Measurements from ENCODE around the gene SHB.

SHB gene

DNA sequence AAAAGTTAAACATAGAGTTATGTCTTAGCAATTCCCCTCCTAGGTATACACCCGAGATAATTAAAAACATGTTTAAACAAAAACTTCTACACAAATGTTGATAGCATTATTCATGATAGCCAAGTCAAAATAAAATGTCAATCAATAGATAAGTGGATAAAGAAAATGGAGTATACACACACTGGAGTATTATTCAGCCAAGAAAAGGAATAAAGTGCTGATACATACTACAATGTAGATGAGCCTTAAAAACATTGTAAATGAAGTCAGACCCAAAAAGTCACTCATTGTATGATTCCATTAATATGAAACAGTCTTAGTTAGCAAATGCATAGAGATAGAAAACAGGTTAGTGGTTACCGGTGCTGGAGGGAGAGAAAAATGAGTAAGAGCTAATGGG lies 34.3 kb upstream of the SHB start:
- no peak for DNase-seq
- TF ChIP-seq, protein P1, sequence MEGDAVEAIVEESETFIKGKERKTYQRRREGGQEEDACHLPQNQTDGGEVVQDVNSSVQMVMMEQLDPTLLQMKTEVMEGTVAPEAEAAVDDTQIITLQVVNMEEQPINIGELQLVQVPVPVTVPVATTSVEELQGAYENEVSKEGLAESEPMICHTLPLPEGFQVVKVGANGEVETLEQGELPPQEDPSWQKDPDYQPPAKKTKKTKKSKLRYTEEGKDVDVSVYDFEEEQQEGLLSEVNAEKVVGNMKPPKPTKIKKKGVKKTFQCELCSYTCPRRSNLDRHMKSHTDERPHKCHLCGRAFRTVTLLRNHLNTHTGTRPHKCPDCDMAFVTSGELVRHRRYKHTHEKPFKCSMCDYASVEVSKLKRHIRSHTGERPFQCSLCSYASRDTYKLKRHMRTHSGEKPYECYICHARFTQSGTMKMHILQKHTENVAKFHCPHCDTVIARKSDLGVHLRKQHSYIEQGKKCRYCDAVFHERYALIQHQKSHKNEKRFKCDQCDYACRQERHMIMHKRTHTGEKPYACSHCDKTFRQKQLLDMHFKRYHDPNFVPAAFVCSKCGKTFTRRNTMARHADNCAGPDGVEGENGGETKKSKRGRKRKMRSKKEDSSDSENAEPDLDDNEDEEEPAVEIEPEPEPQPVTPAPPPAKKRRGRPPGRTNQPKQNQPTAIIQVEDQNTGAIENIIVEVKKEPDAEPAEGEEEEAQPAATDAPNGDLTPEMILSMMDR (IDR thresholded peaks at IDR 0.05) = no peak
- Histone ChIP-seq H3K9me3 (no peaks in the 10 kb centered on the region), H3K36me3 (no peaks in the 10 kb centered on the region), H3K4me3 (no peak overlapping the region), H3K4me1 (no peaks in the 10 kb centered on the region), H3K27me3 (peaks cover 0 to 2% of the 10 kb centered on the region in 2 donors), H3K27ac (no peak overlapping the region)
- intact Hi-C loops (cut with DNase I; ENCODE audit: low total_unique reads) = no loop called here

DNA sequence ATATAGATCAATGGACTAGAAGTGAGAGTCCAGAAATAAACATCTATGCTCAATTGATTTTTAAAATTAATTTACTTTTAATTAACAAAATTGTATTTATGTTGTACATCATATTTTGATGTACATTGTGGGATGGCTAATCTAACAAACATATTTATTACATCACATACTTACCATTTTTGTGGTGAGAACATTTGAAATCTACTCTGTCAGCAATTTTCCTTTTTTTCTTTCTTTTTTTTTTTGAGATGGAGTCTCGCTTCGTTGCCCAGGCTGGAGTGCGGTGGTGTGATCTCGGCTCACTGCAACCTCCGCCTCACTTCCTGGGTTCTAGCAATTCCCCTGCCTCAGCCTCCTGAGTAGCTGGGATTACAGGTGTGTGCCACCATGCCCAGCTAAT lies 32.4 kb upstream of the SHB start:
- TF ChIP-seq, protein P1 (IDR thresholded peaks at IDR 0.05) = no peak

DNA sequence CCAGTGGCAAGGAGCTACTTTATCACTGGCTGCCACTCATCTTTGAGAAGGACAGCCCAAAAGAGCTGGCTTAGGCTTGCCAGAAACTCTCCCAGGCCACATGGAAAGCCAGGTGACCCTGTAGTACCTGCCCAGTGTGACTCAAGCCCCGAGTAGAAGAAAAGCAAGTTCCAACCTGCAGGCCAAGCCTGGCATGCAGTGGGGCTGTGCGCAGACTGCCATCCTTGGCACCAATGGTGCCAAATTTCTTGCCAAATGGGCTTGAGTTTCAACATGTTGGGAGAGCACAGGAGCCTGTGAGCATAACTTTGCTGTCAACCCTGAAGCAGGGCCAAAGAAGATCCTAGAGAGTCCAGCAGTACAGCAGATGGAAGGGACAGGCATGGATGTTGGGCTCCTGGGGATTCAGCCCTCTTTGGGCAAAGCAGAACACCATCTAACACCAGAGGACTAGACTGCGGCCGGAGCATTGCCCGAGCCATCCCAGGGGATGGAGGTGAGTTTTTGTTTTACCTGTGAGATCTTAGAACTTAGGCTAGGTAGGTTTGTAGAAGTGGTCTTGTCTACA lies 27.3 kb upstream of the SHB start:
- Histone ChIP-seq H3K36me3 (no peaks in the 10 kb centered on the region), H3K27ac (no peak overlapping the region), H3K27me3 (no peaks in the 10 kb centered on the region), H3K4me3 (no peak overlapping the region), H3K9me3 (peaks cover 0 to 4% (median 0%) of the 10 kb centered on the region in 3 donors), H3K4me1 (no peaks in the 10 kb centered on the region)
- DNase-seq = no peak
- intact Hi-C loops (cut with DNase I; ENCODE audit: low total_unique reads) = no loop called here
- TF ChIP-seq, protein P1 (IDR thresholded peaks at IDR 0.05) = no peak

More for the DNA sequence above, 32.4 kb upstream of the SHB start:
- H3K4me3 ChIP-seq = no peak overlapping the region
- no peak overlapping the region for H3K27ac ChIP-seq
- intact Hi-C loops (cut with DNase I; ENCODE audit: low total_unique reads) = no loop called here
- H3K36me3 ChIP-seq = no peaks in the 10 kb centered on the region
- H3K27me3 ChIP-seq = peaks cover 0 to 2% of the 10 kb centered on the region in 2 donors
- H3K9me3 ChIP-seq = peaks cover 0 to 4% (median 0%) of the 10 kb centered on the region in 3 donors
- DNase-seq = no peak
- no peaks in the 10 kb centered on the region for H3K4me1 ChIP-seq

DNA sequence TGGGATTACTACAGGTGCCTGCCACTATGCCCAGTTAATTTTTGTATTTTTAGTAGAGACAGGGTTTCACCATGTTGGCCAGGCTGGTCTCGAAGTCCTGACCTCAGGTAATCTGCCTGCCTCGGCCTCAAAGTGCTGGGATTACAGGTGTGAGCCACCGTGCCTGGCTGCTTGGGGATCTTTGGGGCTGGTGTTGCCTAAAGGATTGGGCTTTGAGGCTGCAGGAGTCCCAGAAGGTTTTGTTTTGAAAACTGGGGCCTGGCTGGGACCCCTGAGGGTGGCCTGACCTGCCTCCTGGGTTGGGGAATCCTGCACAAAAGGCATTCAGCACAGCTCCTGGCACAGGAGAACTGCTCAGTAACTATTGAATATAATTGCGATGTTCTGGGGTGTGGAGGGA lies 25.1 kb upstream of the SHB start:
- H3K27ac ChIP-seq = no peak overlapping the region
- H3K4me3 ChIP-seq = no peak overlapping the region
- intact Hi-C loops (cut with DNase I; ENCODE audit: low total_unique reads) = loop anchor here (5.0 kb wide), 1 partner anchor 182 kb away; no protein-coding TSS in a partner anchor
- H3K4me1 ChIP-seq = no peaks in the 10 kb centered on the region
- H3K27me3 ChIP-seq = no peaks in the 10 kb centered on the region
- no peaks in the 10 kb centered on the region for H3K36me3 ChIP-seq
- H3K9me3 ChIP-seq = peaks cover 0 to 4% (median 0%) of the 10 kb centered on the region in 3 donors
- no peak for DNase-seq
- TF ChIP-seq, protein P1 (IDR thresholded peaks at IDR 0.05) = no peak

DNA sequence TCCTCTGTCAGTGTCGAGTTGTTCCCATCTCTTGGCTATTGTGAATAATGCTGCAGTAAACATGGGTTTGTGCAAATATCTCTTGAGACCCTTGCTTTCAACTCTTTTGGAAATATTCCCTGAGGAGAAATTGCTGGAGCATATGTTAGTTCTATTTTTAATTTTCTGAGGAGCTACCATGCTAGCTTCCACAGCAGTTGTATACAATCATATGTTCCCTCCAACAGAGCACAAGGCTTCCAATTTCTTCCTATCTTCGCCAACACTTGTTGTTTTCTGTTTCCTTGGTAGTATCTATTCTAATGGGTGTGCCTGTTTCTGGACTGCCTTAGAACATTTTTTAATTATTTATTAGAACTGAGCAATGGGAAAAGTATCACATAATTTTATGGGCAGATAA lies 23.6 kb upstream of the SHB start:
- TF ChIP-seq, protein P1 (IDR thresholded peaks at IDR 0.05) = no peak
- H3K4me1 ChIP-seq = peaks cover 0 to 6% (median 1%) of the 10 kb centered on the region in 4 donors
- no peak overlapping the region for H3K4me3 ChIP-seq
- peaks cover 0 to under 1% (median 0%) of the 10 kb centered on the region in 3 donors for H3K9me3 ChIP-seq
- H3K27me3 ChIP-seq = no peaks in the 10 kb centered on the region
- intact Hi-C loops (cut with DNase I; ENCODE audit: low total_unique reads) = loop anchor here (5.0 kb wide), 1 partner anchor 180 kb away; no protein-coding TSS in a partner anchor
- DNase-seq = no peak
- no peak overlapping the region for H3K27ac ChIP-seq
- no peaks in the 10 kb centered on the region for H3K36me3 ChIP-seq
